Measurements from ENCODE around the gene TMEFF2. TPM values are rescaled to one million over a fixed set of nuclear protein-coding genes. Genes with fewer than 3 reads are reported as not detected.

The TMEFF2 gene
- polyA plus RNA-seq, 1 of the 3 experiments (the other 2 are of a cell fraction), result 5.4 TPM

DNA sequence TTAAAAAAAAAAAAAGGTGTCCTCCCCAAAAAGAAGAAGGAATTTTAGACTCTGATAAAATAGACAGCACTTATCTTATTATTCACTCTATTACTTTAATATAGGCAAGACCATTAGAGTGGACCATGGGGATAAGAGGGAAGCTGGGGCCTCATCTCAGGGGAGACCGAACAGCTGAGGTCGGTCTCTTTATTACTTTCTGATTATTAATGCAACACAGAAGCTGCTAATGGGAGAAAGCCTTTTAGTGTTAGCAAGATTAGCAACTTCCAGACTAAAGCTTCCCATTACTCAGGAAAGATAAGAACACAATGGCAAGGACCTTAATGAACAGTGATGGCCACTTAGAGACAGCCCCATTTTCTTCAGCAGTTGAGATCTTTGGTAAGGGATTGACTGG, 135.5 kb downstream of the TMEFF2 start:
- no peaks in the 10 kb centered on the region for H3K79me2 ChIP-seq (ENCODE audit: insufficient read depth)
- TF ChIP-seq, protein P1, sequence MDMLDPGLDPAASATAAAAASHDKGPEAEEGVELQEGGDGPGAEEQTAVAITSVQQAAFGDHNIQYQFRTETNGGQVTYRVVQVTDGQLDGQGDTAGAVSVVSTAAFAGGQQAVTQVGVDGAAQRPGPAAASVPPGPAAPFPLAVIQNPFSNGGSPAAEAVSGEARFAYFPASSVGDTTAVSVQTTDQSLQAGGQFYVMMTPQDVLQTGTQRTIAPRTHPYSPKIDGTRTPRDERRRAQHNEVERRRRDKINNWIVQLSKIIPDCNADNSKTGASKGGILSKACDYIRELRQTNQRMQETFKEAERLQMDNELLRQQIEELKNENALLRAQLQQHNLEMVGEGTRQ (IDR thresholded peaks at IDR 0.05; ENCODE audit: borderline replicate concordance, low read depth, low read length), result no peak
- TF ChIP-seq POLR2AphosphoS5 (IDR thresholded peaks at IDR 0.05; ENCODE audit: low read depth, low read length), result no peak
- TF ChIP-seq GABPA (IDR thresholded peaks at IDR 0.05; ENCODE audit: low read depth), result no peak
- TF ChIP-seq JUND (IDR thresholded peaks at IDR 0.05), result no peak
- no peak for TF ChIP-seq EZH2phosphoT487 (IDR thresholded peaks at IDR 0.05; ENCODE audit: borderline replicate concordance, low read depth)
- TF ChIP-seq NRF1 (IDR thresholded peaks at IDR 0.05; ENCODE audit: low read depth, low read length), result no peak
- no peak for TF ChIP-seq REST (IDR thresholded peaks at IDR 0.05; ENCODE audit: low read depth, low read length)
- TF ChIP-seq, protein P2, sequence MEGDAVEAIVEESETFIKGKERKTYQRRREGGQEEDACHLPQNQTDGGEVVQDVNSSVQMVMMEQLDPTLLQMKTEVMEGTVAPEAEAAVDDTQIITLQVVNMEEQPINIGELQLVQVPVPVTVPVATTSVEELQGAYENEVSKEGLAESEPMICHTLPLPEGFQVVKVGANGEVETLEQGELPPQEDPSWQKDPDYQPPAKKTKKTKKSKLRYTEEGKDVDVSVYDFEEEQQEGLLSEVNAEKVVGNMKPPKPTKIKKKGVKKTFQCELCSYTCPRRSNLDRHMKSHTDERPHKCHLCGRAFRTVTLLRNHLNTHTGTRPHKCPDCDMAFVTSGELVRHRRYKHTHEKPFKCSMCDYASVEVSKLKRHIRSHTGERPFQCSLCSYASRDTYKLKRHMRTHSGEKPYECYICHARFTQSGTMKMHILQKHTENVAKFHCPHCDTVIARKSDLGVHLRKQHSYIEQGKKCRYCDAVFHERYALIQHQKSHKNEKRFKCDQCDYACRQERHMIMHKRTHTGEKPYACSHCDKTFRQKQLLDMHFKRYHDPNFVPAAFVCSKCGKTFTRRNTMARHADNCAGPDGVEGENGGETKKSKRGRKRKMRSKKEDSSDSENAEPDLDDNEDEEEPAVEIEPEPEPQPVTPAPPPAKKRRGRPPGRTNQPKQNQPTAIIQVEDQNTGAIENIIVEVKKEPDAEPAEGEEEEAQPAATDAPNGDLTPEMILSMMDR (IDR thresholded peaks at IDR 0.05), result no peak
- DNase-seq, result no peak
- ChIA-PET CTCF (no interaction called here), POLR2A (no interaction called here)
- H2AFZ ChIP-seq (ENCODE audit: low read depth), result no peak overlapping the region
- H3K36me3 ChIP-seq (replicated peaks in 1 of 2; ENCODE audit: control insufficient read depth in 1 of 2, insufficient read depth in 2 of 2, low read length in 1 of 2), result no peaks in the 10 kb centered on the region
- no peak overlapping the region for H3K4me3 ChIP-seq (ENCODE audit: low read depth in 2 of 2, low read length in 1 of 2)
- H3K4me1 ChIP-seq (ENCODE audit: control insufficient read depth in 1 of 2, insufficient read depth in 2 of 2, low read depth in 1 of 2, low read length in 1 of 2), result no peaks in the 10 kb centered on the region
- H3K27ac ChIP-seq (ENCODE audit: low read depth in 2 of 2, low read length in 1 of 2), result no peak overlapping the region
- no peak overlapping the region for H3K4me2 ChIP-seq
- H3K9me3 ChIP-seq, result no peaks in the 10 kb centered on the region
- WGBS (ENCODE audit: low lambda C conversion rate), result 100% methylated on average over 2 of the region's 2 CpGs
- no peaks in the 10 kb centered on the region for H3K9me2 ChIP-seq
- H3K9ac ChIP-seq, result no peak overlapping the region
- no peaks in the 10 kb centered on the region for H4K20me1 ChIP-seq (ENCODE audit: insufficient read depth)
- H3F3A ChIP-seq (replicated peaks; ENCODE audit: insufficient read depth), result no peaks in the 10 kb centered on the region
- H3K27me3 ChIP-seq (ENCODE audit: insufficient read depth), result no peaks in the 10 kb centered on the region

- DNase-seq, result no peak
- Histone ChIP-seq H3K79me2 (ENCODE audit: insufficient read depth) (no peaks in the 10 kb centered on the region), H3K4me1 (ENCODE audit: control insufficient read depth in 1 of 2, insufficient read depth in 2 of 2, low read depth in 1 of 2, low read length in 1 of 2) (peaks cover 0 to 2% of the 10 kb centered on the region in 2 experiments; a peak in 2 of 4 replicates), H3K27ac (ENCODE audit: low read depth in 2 of 2, low read length in 1 of 2) (no peak overlapping the region), H3K36me3 (replicated peaks in 1 of 2; ENCODE audit: control insufficient read depth in 1 of 2, insufficient read depth in 2 of 2, low read length in 1 of 2) (no peaks in the 10 kb centered on the region), H3K27me3 (ENCODE audit: insufficient read depth) (no peaks in the 10 kb centered on the region), H4K20me1 (ENCODE audit: insufficient read depth) (no peaks in the 10 kb centered on the region), H2AFZ (ENCODE audit: low read depth) (no peak overlapping the region), H3K4me2 (no peak overlapping the region), H3K4me3 (ENCODE audit: low read depth in 2 of 2, low read length in 1 of 2) (no peak overlapping the region), H3K9me2 (no peaks in the 10 kb centered on the region), H3F3A (replicated peaks; ENCODE audit: insufficient read depth) (no peaks in the 10 kb centered on the region), H3K9me3 (no peaks in the 10 kb centered on the region), H3K9ac (no peak overlapping the region)
- ChIA-PET CTCF (no interaction called here), POLR2A (no interaction called here)
- 70% methylated on average over 1 of the region's 1 CpG for WGBS (ENCODE audit: low lambda C conversion rate)
- TF ChIP-seq SIN3A (IDR thresholded peaks at IDR 0.05; ENCODE audit: borderline replicate concordance, low read depth, low read length) (no peak), RXRA (IDR thresholded peaks at IDR 0.05; ENCODE audit: borderline replicate concordance, low read depth) (no peak), GATA2 (CRISPR knock-in tag; IDR thresholded peaks at IDR 0.05) (no peak), POLR2AphosphoS5 (IDR thresholded peaks at IDR 0.05; ENCODE audit: low read depth, low read length) (no peak), TEAD4 (IDR thresholded peaks at IDR 0.05; ENCODE audit: borderline replicate concordance, insufficient read depth) (no peak), RCOR1 (IDR thresholded peaks at IDR 0.05; ENCODE audit: low read length) (no peak), SMC3 (IDR thresholded peaks at IDR 0.05; ENCODE audit: low read depth, low read length) (no peak), RFX5 (IDR thresholded peaks at IDR 0.05; ENCODE audit: low read length) (no peak), YY1 (IDR thresholded peaks at IDR 0.05; ENCODE audit: low read depth) (no peak)
- TF ChIP-seq, protein P2 (IDR thresholded peaks at IDR 0.05), result no peak
- TF ChIP-seq, protein P1 (IDR thresholded peaks at IDR 0.05; ENCODE audit: borderline replicate concordance, low read depth, low read length), result no peak
Observed at GRCh38 chr2:192053921-192054320, 140.8 kb downstream of the TMEFF2 start.
